Retina (tissue), 1 donor: Measurements from ENCODE around the gene TMEM63A.
A peak's percentile ranks its signal among the peaks of the same experiment; 100 is the strongest.

ENCODE experiments used
- DNase-seq: peaks from one replicate; pipeline ENCODE4 v3.0.0-alpha.2; 2016

TMEM63A gene

DNA sequence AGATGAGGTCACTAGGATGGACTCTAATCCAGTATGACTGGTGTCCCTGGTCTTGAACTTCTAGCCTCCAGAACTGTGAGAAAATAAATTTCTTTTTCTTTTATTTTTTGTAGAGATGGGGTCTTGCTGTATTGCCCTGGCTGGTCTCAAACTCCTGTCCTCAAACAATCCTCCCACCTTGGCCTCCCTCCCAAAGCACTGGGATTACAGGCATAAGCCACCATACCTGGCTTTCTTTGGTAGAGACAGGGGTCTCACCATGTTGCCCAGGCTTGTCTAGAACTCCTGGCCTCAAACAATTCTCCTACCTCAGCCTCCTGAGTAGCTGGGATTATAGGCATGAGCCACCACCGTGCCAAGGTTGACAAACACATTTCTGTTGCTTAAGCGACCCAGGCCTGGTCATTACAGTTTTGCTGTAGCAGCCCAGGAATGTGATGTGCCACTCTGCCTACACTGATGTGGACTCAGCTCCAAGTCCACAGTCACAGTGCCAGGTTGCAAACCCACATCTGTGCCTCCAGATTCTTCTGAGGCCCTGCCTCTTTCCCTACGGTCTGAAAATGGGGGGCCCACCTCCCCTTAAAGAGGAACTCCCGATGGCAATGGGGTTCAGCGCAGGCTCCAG, 25.9 kb upstream of the TMEM63A start:
- no peak for DNase-seq

DNA sequence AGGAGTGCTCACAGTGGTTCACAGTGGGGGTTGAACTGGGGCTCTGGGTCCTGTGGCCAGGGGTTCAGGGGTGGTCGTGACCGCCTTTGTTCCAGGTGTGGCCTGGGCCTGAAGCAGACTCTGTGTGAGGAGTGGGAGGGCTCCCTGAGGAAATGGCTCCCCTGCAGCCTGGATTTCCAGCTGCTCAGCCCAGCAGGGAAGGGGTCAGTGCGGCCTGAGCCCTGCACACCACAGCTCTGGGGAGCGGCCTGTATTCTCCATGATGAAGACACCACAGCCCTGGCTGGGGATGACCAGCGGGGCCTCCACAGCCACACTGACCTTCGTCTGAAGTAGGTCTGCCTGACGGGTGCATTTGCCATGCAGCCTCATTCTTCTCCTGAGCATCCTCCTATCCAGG, 25.2 kb upstream of the TMEM63A start:
- DNase-seq: no peak

DNA sequence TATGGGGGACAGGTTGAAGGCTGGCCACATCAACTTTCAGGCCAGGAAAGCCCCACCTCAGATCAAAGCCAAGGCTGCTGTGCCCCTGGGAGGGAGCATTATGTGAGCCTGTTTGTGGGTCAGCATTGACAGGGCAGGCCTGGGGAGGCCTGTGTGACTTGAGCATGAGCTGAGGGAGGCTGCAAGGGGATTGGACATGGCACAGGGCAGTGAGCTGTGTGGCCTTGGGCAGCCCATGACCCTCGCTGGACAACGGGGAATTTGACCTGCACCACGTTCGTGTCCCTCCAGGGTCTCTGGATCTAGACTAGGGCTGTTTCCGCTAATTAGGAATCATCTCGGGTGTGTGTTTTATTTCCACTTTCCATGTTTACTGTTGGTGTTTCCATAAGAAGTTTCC, 24.3 kb upstream of the TMEM63A start:
- DNase-seq: no peak

DNA sequence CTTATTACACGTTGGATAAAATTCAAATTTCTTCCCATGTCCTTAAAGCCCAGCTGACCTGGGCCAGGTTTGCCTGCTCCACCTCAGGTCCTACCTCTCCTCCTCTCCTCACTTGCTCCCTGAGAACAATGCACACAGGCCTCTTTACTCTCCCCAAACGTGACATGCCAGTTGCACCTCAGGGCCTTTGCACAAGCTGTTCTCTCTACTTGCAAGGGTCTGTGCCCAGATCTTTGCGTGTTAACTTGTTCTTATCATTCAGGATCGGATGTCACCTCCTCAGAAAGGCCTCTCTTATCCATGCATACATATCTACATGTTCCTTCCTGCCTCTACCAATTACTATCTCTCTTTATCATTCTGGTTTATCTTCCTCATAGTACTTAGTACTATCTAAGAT, 21.4 kb upstream of the TMEM63A start:
- no peak for DNase-seq

DNA sequence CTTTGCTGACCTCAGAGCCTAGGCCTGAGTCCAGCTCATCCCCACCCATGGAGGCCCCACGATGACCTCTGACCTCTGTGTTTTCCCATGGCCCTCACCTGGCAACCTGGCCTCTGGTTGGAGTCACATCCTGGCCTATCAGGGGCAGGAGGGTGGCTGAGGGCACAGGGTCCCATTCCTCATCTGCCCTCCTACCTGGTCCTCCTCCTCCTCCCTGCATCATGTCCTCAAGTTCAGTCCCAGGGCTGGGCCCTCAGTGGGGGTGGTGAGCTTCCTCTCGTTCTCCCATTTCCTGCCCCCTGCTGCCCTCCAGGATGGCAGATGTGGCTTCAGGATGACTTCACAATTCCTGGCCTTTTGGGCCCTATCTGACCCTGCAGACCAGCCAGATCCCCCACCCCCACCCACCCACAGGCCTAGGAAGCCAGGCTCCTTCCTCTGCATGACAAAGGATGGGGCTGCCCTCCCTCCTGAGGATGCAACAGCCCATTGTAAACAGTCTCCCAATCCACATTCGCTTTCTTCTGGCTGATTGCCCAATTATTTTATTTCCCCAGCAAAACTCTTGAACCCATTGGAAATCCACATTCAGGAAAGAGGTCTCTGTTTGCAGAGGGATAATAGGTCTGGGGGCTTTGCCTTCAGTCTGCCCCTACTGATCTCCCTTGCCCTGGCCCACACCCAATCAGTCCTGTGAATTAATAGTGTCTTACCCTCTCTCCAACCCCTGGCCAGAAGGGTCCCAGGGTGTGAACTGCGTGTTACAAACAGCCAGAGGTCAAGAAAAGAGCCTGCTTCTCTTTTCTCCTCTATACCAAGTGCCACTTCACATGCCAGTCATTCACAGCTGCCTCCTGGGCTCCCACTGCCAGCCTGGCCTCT, 17.1 kb upstream of the TMEM63A start:
- no peak for DNase-seq

DNA sequence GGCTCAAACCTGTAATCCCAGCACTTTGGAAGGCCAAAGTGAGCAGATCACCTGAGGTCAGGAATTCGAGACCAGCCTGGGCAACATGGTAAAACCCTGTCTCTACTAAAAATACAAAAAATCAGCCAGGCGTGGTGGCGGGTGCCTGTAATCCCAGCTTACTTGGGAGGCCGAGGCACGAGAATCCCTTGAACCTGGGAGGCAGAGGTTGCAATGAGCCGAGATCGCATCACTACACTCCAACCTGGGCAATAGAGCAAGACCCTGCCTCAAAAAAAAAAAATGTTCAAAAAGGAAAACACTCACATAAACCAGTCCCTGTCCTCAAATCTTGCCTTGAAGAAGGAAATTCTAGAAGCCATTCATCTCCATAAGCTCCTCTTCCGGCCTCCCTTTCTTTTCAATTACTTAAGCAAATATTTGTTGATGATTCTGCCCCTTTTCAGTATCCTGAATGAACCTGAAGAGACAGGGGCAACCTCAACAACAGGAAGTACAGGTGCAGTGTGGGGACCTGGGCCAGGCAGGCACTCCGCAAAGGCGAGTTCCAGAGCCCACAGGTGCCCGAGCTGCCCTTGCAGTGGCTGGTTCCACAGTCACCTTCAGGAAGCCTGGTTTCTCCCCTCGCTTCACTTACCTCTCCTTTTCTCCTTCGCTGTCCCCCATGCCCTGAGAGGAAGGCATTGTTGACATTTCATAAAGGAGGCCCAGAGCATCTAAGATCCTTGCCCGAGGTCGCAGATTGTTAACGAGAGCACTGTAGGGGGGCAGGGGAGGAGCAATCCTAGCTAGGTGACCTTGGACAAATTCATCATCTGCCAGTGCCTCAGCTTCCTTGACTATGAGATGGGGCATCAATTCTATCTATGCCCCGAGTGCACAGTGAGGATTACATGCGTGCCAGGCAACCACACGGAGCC, 15.7 kb upstream of the TMEM63A start:
- no peak for DNase-seq

DNA sequence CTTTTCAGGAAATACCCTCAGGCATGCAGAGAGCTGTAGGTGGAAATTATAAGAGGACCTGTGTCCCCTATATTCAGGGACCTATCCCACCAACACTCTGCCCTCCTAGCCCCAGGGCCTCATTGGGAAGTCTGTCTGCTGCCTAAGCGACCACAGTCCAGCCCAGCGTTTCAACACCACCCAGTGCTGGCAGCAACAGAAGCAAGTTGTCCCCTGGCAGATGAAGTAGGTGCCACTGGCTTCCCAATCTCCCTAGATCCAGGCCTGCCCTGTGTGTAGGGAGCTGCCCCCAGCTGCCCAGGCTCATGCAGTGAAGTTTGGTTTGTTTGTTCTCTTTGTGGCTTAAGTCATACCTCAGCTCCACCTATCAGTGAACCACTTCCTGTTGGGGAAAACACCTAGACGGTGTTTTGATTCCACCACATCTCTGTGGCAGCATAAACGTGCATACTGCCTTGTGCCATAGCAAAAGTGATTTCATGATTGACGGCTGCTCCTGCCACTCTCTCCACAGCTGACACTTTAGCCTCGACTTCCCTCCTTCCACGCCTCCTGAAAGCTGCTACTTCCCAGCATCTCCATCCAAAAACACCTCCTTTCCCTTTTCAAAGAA, 14.9 kb upstream of the TMEM63A start:
- DNase-seq: no peak

DNA sequence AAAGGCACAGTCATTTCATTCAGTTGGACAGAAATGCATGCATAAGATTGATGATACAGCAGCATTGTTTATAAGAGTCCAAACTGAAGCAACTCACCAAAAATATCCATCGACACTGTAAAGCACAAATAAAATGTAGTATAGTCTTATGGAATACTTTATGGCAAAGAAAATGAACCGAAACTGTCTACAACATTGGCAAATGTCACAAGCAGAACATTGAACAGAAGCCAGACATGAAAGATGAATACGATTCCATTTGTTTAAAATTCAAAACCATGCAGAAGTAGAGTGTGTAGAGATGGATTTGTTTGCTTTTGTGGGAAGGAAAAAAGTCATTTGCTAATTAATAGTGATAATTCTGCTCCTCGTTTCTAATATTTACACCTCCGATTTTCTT, 14.3 kb upstream of the TMEM63A start:
- no peak for DNase-seq

DNA sequence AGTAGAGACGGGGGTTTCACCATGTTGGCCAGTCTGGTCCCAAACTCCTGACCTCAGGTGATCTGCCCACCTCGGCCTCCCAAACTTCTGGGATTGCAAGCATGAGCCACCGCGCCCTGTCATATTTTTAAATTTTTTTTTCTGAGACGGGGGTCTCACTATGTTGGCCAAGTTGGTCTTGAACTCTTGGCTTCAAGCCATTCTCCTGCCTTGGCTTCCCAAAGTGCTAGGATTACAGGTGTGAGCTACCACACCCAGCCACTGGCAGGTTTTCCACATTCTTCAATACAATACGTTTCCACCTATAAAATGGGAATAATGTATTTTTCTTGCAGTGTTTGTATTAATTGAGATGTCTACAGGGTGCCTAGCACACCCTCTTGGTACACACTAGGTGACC, 10.1 kb upstream of the TMEM63A start:
- no peak for DNase-seq

DNA sequence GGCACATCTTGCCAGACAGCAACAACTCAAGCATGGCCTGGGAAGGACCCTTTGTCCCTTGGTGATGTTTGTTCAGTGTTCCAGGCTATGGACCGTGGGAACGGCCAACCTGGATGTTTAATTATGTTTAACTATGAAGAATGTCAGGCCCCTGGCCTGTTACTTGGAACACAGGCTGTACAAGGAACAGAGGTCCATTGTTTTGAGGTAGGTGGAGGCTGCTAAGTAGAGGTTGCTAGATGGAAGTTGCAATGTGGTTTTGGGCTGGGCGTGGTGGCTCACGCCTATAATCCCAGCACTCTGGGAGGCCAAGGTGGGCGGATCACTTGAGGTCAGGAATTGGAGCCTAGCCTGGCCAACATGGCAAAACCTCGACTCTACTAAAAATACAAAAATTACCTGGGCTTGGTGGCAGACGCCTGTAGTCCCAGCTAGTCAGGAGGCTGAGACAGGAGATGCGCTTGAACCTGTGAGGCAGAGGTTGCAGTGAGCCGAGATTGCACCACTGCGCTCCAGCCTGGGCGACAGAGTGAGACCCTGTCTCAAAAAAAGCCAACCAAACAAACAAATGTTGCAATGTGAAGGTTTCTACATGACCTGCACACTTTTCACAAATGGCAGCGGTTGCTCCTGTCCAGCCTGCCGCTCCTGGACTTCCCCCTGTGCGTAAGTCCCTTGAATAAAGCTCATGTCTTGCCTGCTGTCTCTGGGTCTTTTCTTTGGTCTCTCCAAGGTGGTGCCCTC, 9.2 kb upstream of the TMEM63A start:
- no peak for DNase-seq

DNA sequence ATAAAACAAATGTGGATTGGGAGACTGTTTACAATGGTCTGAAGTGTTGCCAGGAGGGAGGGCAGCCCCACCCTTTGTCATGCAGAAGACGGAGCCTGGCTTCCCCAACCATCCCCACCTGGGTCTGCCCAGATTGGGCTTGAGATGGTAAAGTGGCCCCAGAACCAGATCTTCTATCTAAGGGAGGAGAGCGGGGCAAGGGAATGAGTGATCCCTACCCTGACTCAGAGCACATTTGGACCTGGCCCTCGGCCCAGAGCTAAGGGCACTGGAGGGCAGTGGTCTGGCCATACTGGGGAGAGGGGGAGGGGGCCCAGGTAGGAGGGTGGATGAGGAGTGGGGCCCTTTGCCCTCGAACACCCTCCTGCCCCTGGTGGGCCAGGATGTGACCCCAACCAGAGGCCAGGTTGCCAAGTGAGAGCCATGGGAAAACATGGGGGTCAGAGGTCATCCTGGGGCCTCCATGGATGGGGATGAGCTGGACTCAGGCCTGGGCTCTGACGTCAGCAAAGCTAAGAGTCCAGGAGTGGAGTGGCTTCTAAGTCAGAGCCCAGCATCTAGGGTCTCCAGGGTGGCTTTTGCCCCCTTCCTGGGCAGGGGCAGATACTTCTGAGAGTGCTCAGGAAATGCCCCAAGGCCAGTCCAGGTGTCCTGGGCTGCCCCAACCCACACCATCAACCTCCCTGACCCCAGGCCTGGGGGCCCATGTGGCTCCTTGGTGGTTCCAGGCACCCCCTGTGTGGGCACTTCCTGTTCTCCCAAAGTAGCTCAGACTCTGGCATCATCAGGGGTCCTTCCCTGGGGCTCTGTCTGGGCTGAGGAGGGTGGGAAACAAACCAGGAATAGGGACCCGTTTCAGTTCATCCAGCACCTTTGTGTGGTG, 8.4 kb upstream of the TMEM63A start:
- no peak for DNase-seq

DNA sequence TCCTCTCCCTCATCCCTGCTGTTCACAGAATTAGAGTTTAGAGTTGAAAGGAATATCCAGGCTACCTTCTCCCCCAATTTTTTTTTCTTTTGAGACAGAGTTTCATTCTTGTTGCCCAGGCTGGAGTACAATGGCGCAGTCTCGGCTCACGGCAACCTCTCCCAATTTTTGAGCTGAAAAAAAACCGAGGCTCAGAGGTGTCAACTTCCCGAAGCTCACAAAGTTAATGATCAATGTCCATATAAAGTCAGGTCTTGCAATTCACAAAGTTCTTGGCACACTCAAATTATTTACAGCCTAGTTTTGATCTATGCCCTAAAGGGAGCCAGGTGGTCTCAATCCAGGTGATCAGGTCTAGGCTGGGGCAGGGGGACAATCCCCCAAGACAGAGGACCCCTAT, 7.6 kb upstream of the TMEM63A start:
- DNase-seq: no peak

DNA sequence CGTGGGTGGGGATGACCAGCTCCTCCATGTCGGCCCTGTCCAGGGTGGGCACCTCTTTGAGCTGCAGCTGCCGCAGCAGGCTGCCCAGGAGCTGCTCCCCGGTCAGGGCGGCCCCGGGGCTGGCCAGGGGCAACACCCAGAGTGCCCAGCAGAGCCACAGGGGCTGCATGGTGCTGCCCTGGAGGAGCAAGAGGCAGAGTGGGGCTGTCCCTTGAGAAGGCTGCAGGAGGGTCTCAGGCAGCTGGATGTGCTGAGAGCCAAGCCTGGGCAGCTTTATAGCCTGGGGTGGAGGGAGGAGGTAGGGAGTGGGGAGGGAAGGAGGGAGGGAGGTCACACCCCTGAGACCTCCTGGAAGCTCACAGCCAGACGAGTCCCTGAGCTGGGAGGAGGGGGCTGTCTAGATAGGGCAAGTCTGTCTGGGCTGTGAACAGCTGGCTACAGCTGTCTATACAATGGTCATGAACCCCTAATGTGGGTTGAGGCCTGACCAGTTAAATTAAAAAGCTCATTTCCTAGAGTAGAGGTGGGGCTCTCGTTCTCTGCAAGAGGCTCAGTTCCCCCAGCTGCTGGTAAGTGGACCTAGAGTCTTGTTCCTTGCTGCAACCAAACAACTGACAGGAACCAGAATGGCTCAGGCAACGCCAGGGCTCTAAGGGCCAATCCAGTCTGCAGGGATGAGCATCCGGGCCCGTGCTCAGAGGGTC, 6.9 kb upstream of the TMEM63A start, which contains the start of gene LEFTY1:
Gene LEFTY1, minus strand, starts transcription at position 249 of the 704 bp plus-strand sequence. Its CDS starts 80 bp downstream, at position 169.
- peak; percentile 30 for DNase-seq

DNA sequence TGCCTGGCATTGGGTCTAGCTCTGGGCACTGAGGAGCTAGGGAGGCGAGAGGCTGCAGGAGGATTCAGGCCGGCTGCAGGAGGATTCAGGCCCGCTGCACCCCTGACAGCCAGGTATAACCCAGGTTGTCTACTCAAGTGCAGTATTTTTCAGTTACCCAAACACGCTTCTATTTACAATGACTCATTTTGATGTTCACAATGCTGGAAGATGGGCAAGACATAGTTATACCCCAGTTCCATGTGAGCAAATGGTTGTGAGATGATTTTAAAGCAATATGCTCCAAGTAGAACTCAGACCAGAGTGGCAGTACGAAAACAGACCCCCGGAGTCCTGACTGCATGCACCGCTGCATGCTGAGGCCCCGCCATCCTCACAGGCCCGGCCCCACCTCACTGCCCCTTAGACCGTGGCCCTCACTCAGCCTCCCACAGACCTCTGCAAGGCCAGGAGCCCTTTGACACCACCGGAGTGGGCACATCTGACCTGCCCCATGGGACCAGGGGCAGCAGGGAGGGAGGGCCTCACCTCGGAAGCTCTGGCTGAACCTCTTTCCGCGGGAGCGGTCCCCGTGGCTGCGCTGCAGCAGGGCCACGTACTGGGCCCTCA, 6.2 kb upstream of the TMEM63A start:
- peak; percentile 28 for DNase-seq

DNA sequence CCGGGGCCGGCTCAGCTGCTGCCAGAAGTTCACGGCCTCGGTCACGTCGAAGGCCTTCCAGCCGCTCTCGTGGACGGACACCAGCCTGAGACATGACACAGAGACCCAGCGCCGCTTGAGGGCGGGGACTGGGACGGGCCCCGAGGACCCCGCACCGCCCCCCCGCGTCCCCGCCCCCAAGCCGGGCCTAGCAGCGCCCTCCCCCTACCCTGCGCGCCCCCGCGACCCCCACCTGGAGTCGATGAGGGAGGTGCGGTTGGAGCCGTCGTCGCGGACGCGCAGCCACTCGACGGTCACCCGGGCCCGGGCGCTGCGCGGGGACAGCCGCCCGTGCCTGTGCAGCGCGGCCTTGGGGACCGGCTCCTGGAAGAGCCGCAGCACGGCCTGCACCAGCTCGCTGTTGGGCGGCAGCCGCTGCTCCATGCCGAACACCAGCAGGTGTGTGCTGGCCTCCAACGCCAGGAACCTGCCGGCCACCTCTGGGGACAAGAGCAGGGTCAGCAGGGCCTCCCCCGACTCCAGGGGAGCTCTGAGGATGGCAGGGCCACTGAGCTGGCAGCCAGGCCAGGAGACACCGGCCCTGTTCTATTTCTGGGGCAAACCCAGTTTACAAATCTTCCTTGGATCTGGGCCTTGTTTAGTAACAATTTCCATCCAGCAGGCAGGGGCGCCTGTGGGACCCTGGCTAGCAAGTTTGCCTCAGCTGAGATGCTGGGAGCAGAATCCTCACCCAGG, 5.5 kb upstream of the TMEM63A start:
- DNase-seq: peak; percentile 34

DNA sequence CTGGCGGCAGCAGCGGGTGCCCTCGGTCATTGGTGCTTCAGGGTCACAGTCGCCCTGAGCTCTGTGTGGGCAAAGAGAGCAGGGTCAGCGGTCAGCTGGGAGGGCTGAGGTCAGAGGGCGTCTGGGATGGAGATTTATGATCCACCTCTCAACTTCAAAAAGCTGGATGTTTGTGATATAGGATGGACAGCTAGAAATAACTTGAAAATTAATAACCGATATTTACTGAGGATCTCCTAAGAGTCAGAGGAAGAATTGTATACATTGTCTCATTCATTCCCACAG, 4.8 kb upstream of the TMEM63A start:
- no peak for DNase-seq

DNA sequence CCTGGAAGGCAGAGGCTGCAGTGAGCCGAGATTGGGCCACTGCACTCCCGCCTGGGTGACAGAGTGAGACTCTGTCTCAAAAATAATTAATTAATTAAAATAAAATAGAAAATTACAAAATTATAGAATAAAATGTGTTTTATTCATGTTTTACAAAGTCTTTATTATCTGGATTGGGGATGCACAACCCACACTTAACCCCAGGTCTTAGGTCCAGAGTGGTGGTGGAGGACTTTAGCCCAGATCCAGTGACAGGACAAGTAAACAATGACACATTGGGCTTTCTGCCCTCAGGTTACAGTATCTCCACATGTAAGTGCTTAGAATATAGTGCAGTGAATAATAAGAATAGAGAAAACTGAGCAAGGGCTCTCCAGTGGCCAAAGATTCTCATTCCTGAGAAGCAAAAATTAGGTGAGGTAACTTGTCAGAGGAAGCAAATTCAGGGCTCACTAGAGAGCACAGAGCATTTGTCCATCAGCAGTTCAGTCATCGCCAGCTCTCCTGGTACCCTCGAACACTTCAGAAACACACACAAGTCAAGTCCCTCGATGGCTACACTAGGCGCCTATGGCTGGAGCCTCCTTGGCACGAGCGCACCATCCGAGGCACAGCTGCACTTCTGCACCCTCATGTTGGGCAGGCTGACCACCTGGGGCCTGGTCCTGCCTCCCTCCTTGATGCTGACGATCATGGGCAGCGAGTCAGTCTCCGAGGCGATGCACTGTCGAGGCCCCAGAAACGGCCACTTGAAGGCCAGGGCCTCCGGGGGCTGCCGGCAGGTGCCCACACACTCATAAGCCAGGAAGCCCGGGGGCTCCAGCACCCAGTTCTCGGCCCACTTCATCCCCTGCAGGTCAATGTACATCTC, 4.2 kb upstream of the TMEM63A start:
- no peak for DNase-seq

DNA sequence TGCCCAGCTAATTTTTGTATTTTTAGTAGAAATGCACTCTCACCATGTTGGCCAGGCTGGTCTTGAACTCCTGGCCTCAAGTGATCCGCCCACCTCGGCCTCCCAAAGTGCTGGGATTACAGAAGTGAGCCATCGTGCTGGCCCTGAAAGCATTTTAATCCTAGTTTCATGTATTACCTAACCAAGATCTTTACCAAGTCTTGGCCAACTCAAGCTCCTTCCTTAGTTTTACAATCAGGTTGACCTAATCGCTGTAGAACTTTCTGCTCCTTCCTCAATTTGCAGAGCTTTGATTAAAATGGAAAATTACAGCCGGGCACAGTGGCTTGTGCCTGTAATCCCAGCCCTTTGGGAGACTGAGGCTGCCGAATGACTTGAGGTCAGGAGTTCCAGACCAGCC, 3.2 kb upstream of the TMEM63A start:
- DNase-seq: no peak
